PC-3 (cell line): Measurements from ENCODE around the gene TSPAN2.

Experiments used
- EZH2phosphoT487 ChIP-seq: fragments of 300-600 bp; sonication (generic); IDR thresholded peaks from 2 replicates; pipeline ENCODE4 v1.6.1; 2018; ENCODE audit warnings: mild to moderate bottlenecking, antibody characterized with exemption, low read length, borderline replicate concordance
- TF ChIP-seq, protein P1 (sequence below): fragments of 300-600 bp; sonication (generic); conservative IDR thresholded peaks from 2 replicates; pipeline ENCODE4 v1.5.1; 2017; ENCODE audit warnings: antibody characterized with exemption, low read depth, mild to moderate bottlenecking, low read length

DNA sequence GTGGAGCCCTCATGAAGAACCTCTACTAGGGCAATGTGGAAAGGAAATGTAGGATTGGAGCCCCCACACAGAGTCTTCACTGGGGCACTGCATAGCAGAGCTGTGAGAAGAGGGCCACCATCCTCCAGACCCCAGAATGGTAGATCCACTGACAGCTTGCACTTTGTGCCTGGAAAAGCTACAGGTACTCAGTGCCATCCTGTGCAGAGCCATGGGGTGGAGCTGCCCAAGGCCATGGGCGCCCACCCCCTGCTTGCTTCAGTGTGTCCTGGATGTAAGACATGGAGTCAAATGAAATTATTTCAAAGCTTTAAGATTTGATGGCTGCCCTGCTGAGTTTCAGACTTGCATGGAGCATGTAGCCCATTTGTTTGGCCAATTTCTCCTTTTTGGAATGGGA, 76.9 kb downstream of the TSPAN2 start:
- TF ChIP-seq, protein P1, sequence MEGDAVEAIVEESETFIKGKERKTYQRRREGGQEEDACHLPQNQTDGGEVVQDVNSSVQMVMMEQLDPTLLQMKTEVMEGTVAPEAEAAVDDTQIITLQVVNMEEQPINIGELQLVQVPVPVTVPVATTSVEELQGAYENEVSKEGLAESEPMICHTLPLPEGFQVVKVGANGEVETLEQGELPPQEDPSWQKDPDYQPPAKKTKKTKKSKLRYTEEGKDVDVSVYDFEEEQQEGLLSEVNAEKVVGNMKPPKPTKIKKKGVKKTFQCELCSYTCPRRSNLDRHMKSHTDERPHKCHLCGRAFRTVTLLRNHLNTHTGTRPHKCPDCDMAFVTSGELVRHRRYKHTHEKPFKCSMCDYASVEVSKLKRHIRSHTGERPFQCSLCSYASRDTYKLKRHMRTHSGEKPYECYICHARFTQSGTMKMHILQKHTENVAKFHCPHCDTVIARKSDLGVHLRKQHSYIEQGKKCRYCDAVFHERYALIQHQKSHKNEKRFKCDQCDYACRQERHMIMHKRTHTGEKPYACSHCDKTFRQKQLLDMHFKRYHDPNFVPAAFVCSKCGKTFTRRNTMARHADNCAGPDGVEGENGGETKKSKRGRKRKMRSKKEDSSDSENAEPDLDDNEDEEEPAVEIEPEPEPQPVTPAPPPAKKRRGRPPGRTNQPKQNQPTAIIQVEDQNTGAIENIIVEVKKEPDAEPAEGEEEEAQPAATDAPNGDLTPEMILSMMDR = no peak
- TF ChIP-seq EZH2phosphoT487 = no peak
